Ishikawa (cell line): ENCODE results near the gene TEX35.

Experiments used
- CEBPB ChIP-seq: IDR thresholded peaks from 2 replicates; pipeline ENCODE4 v1.6.1; 2012
- CREB1 ChIP-seq: IDR thresholded peaks from 2 replicates; pipeline ENCODE4 v1.6.1; 2012; ENCODE audit warnings: low read depth
- MAX ChIP-seq: IDR thresholded peaks from 2 replicates; pipeline ENCODE4 v1.6.1; 2012
- RAD21 ChIP-seq: IDR thresholded peaks from 2 replicates; pipeline ENCODE4 v1.6.1; 2012; ENCODE audit warnings: low read depth
- TEAD4 ChIP-seq: IDR thresholded peaks from 2 replicates; pipeline ENCODE4 v1.6.1; 2012
- YY1 ChIP-seq: IDR thresholded peaks from 2 replicates; pipeline ENCODE4 v1.6.1; 2012; ENCODE audit warnings: low read depth

GRCh38 chr1:178496410-178497135 is 16.3 kb upstream of the TEX35 start, which contains the start of gene CLEC20A:
- no peak for TF ChIP-seq TEAD4
- no peak for TF ChIP-seq CREB1
- TF ChIP-seq YY1, result no peak
- no peak for TF ChIP-seq RAD21
- TF ChIP-seq CEBPB, result no peak
- no peak for TF ChIP-seq MAX
